HT1080 (cell line): ENCODE results near the gene MYADML2. TPM values are rescaled to one million over a fixed set of nuclear protein-coding genes. Genes with fewer than 3 reads are reported as not detected.
"Not testable (repeated sequence)": the region's sequence is repeated elsewhere in the genome, so short reads cannot be mapped to it uniquely, and the experiment has no call there.

Experiments
- DNase-seq: peaks from one replicate; pipeline ENCODE4 v3.0.0-alpha.2; 2015; ENCODE audit warnings: low read depth
- total RNA-seq: library from RNA; depleted of rRNA; stranded (reverse); fragments of >200 nt; shearing (Covaris generic); gene quantifications from 2 replicates; pipeline ENCODE4 v1.2.3, GENCODE V29; 2014

The MYADML2 gene
- total RNA-seq, 1 experiment from 2014 or later = not detected

GRCh38 chr17:81926451-81927151, 20.4 kb downstream of the MYADML2 start:
- peak; percentile 83 for DNase-seq

- DNase-seq = no peak
Observed at GRCh38 chr17:81925860-81926450, 21.1 kb downstream of the MYADML2 start.

- no peak for DNase-seq
Observed at GRCh38 chr17:81924557-81925532, 22.2 kb downstream of the MYADML2 start.

GRCh38 chr17:81923302-81924260, 23.5 kb downstream of the MYADML2 start:
- DNase-seq = peak; percentile 82

GRCh38 chr17:81922566-81923301, 24.3 kb downstream of the MYADML2 start:
- no peak for DNase-seq

GRCh38 chr17:81921996-81922565, 25.0 kb downstream of the MYADML2 start:
- no peak for DNase-seq

GRCh38 chr17:81921537-81921862, 25.5 kb downstream of the MYADML2 start:
- DNase-seq = no peak

GRCh38 chr17:81920612-81921536, 26.2 kb downstream of the MYADML2 start:
- no peak for DNase-seq

GRCh38 chr17:81918832-81919545, 28.0 kb downstream of the MYADML2 start:
- DNase-seq = no peak

- DNase-seq = not testable (repeated sequence)
Observed at GRCh38 chr17:81918333-81918669, 28.7 kb downstream of the MYADML2 start.

GRCh38 chr17:81917565-81918332, 29.3 kb downstream of the MYADML2 start, which contains the start of gene SIRT7:
Gene SIRT7 (minus strand): TSS chr17:81918176. CDS start chr17:81918131, 45 bp downstream.
- peak; percentile 49 for DNase-seq

- peak; percentile 73 for DNase-seq
Observed at GRCh38 chr17:81916234-81917001, 30.6 kb downstream of the MYADML2 start.

- DNase-seq = no peak
Observed at GRCh38 chr17:81915331-81915730, 31.7 kb downstream of the MYADML2 start.

- DNase-seq = no peak
Observed at GRCh38 chr17:81914103-81914850, 32.8 kb downstream of the MYADML2 start.

GRCh38 chr17:81913394-81914102, 33.5 kb downstream of the MYADML2 start:
- DNase-seq = no peak
